PFSK-1 (cell line): ENCODE measurements around the gene ABHD14A.

Source experiments
- FOXP2 ChIP-seq: optimal IDR thresholded peaks from 2 replicates; pipeline ENCODE3; 2011; ENCODE audit warnings: borderline replicate concordance, control low read depth, inconsistent platforms; ENCODE audit not compliant: insufficient read depth; ENCODE audit errors: extremely low read length, extremely low read depth
- POLR2AphosphoS5 ChIP-seq: IDR thresholded peaks from 2 replicates; pipeline ENCODE4 v1.6.1; 2012; ENCODE audit warnings: low read depth, mild to moderate bottlenecking, control low read depth, low read length, moderate library complexity
- REST ChIP-seq, 2 experiments: IDR thresholded peaks; 2 replicates each; pipeline versions ENCODE4 v1.6.1 to v1.8.0; 2011 to 2012; ENCODE audit warnings: low read depth in 2 of 2, low read length in 2 of 2, control low read depth in 1 of 2, inconsistent platforms in 1 of 2, mild to moderate bottlenecking in 1 of 2, moderate library complexity in 1 of 2; ENCODE audit not compliant: insufficient read depth in 1 of 2
- SIN3A ChIP-seq: IDR thresholded peaks from 2 replicates; pipeline ENCODE4 v1.6.1; 2012; ENCODE audit warnings: mild to moderate bottlenecking, low read length, moderate library complexity, borderline replicate concordance; ENCODE audit not compliant: insufficient read depth
- TAF1 ChIP-seq: IDR thresholded peaks from 2 replicates; pipeline ENCODE4 v1.6.1; 2012; ENCODE audit warnings: low read length, control low read depth, borderline replicate concordance; ENCODE audit not compliant: insufficient read depth

Gene ABHD14A

GRCh38 chr3:51977446-51978142 lies 2.7 kb downstream of the ABHD14A start:
- TF ChIP-seq SIN3A (no peak), POLR2AphosphoS5 (no peak), REST (IDR thresholded peaks at IDR 0.05; ENCODE audit: insufficient read depth in 1 of 2, low read depth in 2 of 2, low read length in 2 of 2) (no peak), FOXP2 (no peak), TAF1 (no peak)

GRCh38 chr3:51978143-51978502 lies 3.3 kb downstream of the ABHD14A start:
- TF ChIP-seq POLR2AphosphoS5, result no peak
- TF ChIP-seq SIN3A, result no peak
- TF ChIP-seq REST (IDR thresholded peaks at IDR 0.05; ENCODE audit: insufficient read depth in 1 of 2, low read depth in 2 of 2, low read length in 2 of 2), result no peak
- no peak for TF ChIP-seq FOXP2
- TF ChIP-seq TAF1, result no peak

- TF ChIP-seq FOXP2 (no peak), REST (IDR thresholded peaks at IDR 0.05; ENCODE audit: insufficient read depth in 1 of 2, low read depth in 2 of 2, low read length in 2 of 2) (no peak), POLR2AphosphoS5 (no peak), TAF1 (no peak)
Measured at GRCh38 chr3:51980253-51980652, 5.4 kb downstream of the ABHD14A start.

GRCh38 chr3:51982352-51982837 lies 7.5 kb downstream of the ABHD14A start:
- TF ChIP-seq REST (IDR thresholded peaks at IDR 0.05; ENCODE audit: insufficient read depth in 1 of 2, low read depth in 2 of 2, low read length in 2 of 2) (no peak), TAF1 (no peak), SIN3A (no peak), FOXP2 (no peak), POLR2AphosphoS5 (no peak)
